Tibial artery (tissue), 4 donors: Measurements from ENCODE around the gene C15orf39.

Source experiments
- DNase-seq, 2 donors: peaks; one replicate each; pipeline ENCODE4 v3.0.0-alpha.2; 2019
- H3K27ac ChIP-seq, 2 donors: fragments of 200-600 bp; sonication (generic) in 1 of 2; 1 replicate in 1 of 2; 2 replicates in 1 of 2; pipeline ENCODE4 v1.5.1; 2018 to 2019; ENCODE audit warnings: mild to moderate bottlenecking in 1 of 2
- H3K27me3 ChIP-seq, 2 donors: fragments of 200-600 bp; sonication (generic) in 1 of 2; one replicate each; pipeline versions ENCODE4 v1.5.1 to v1.6.0; 2016 to 2019
- H3K36me3 ChIP-seq, 3 donors: fragments of 200-600 bp; sonication (generic) in 2 of 3; one replicate each; pipeline ENCODE4 v1.5.1; 2016 to 2019; ENCODE audit warnings: mild to moderate bottlenecking in 2 of 3
- H3K4me1 ChIP-seq, 4 donors: fragments of 200-600 bp; sonication (generic) in 2 of 4; 1 replicate in 3 of 4; 2 replicates in 1 of 4; pipeline ENCODE4 v1.5.1; 2016 to 2019
- H3K4me3 ChIP-seq, 2 donors: fragments of 200-600 bp; sonication (generic) in 1 of 2; 1 replicate in 1 of 2; 2 replicates in 1 of 2; pipeline ENCODE4 v1.5.1; 2018 to 2019; ENCODE audit warnings: mild to moderate bottlenecking in 2 of 2
- H3K9me3 ChIP-seq, 3 donors: fragments of 200-600 bp; sonication (generic) in 1 of 3; one replicate each; pipeline ENCODE4 v1.5.1; 2016 to 2019
- CTCF ChIP-seq, 2 experiments: fragments of 200-600 bp in 1 of 2; fragments of 450-650 bp in 1 of 2; IDR thresholded peaks; one replicate each; pipeline ENCODE4 v1.5.1; 2017 to 2019; ENCODE audit warnings: antibody characterized with exemption in 2 of 2, mild to moderate bottlenecking in 1 of 2, moderate library complexity in 1 of 2
- intact Hi-C: fragments of 100-400 bp; cut with DNase I; formaldehyde crosslinking; loops from one replicate; pipeline ENCODE4 v1.15.0; 2023; ENCODE audit warnings: low total_unique reads

The C15orf39 gene

DNA sequence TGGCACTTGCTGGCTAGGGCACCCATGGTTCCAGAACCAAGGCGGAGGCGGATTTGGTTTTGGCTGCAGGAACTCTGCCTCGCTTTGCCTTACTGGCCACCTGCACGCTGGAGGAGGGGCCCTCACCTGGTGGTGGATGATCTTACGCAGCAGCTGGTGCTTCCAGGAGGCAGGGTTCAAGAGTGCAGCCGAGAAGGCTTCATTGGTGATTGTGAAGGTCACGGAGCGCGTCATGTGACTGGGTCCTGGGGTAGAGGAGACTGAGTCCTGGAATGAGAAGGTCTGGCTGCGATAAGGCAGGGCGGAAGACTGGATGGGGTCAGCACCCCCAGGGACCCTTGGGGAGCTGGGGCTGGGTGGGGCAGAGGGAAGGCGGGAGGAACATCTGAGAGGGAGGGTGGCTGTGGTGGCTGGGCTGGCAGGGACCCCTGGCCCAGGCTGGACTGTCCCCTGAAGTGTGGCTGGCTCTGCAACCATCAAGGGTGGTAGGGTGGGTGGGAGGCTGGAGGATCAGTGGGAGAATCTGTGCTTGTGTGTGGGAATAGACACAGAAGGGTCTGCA, 30.7 kb downstream of the C15orf39 start:
- no peak overlapping the region for H3K4me3 ChIP-seq
- no peaks in the 10 kb centered on the region for H3K4me1 ChIP-seq
- no peaks in the 10 kb centered on the region for H3K36me3 ChIP-seq
- DNase-seq: peak in 1 of 2 donors; percentile 28
- intact Hi-C loops: no loop called here
- no peak overlapping the region for H3K27ac ChIP-seq
- no peaks in the 10 kb centered on the region for H3K9me3 ChIP-seq
- H3K27me3 ChIP-seq: peaks cover 0 to 72% of the 10 kb centered on the region in 2 donors
- TF ChIP-seq CTCF (IDR thresholded peaks at IDR 0.05): no peak

- intact Hi-C loops: no loop called here
- peak in 1 of 2 donors; percentile 61 for DNase-seq
- Histone ChIP-seq H3K4me1 (no peaks in the 10 kb centered on the region), H3K36me3 (no peaks in the 10 kb centered on the region), H3K9me3 (no peaks in the 10 kb centered on the region), H3K27ac (no peak overlapping the region), H3K4me3 (no peak overlapping the region), H3K27me3 (peaks cover 0 to 77% of the 10 kb centered on the region in 2 donors)
- no peak for TF ChIP-seq CTCF (IDR thresholded peaks at IDR 0.05)
Observed at GRCh38 chr15:75232826-75233503, 31.3 kb downstream of the C15orf39 start.

- Histone ChIP-seq H3K27ac (no peak overlapping the region), H3K4me1 (no peaks in the 10 kb centered on the region), H3K27me3 (peaks cover 0 to 77% of the 10 kb centered on the region in 2 donors), H3K9me3 (no peaks in the 10 kb centered on the region), H3K36me3 (no peaks in the 10 kb centered on the region), H3K4me3 (no peak overlapping the region)
- TF ChIP-seq CTCF (IDR thresholded peaks at IDR 0.05): no peak
- intact Hi-C loops: no loop called here
- peak; percentile 11 to 51 for DNase-seq
Observed at GRCh38 chr15:75233504-75234190, 32.0 kb downstream of the C15orf39 start.

DNA sequence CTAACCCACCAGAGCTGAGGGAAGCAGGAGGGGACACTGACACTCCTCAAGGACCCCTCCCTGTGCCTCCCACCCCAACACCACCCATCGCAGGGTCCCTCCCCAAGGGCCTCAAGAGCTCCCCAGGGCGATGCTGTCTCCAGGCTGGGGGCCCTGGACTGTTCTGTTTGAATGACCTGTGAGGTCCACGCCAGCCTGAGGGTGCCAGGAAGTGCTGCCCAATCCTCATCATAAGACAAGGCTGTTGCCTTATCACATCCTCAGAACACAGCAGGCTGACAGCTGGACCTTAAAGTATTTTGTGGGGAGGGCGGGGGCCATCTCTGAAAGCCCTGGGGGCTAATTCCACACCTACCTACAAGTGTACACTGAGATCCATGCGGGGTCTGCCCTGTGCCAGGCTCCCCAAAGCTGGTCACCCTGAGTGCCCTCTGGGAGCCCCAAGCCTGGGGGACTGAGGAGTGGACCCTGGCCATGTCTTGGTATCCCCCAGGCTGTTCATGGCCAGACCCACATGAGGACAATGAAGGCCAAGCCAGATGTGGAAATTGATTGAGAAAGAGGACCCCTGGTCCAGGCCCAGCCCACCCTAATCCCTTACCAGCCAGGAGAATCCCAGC, 32.6 kb downstream of the C15orf39 start:
- no peaks in the 10 kb centered on the region for H3K4me1 ChIP-seq
- no peaks in the 10 kb centered on the region for H3K36me3 ChIP-seq
- TF ChIP-seq CTCF (IDR thresholded peaks at IDR 0.05): no peak
- no peaks in the 10 kb centered on the region for H3K9me3 ChIP-seq
- H3K4me3 ChIP-seq: no peak overlapping the region
- no peak overlapping the region for H3K27ac ChIP-seq
- DNase-seq: peak; percentile 17 to 45
- H3K27me3 ChIP-seq: peaks cover 0 to 70% of the 10 kb centered on the region in 2 donors
- intact Hi-C loops: no loop called here

GRCh38 chr15:75235051-75235673, 33.5 kb downstream of the C15orf39 start:
- Histone ChIP-seq H3K4me3 (no peak overlapping the region), H3K4me1 (no peaks in the 10 kb centered on the region), H3K27ac (no peak overlapping the region), H3K36me3 (no peaks in the 10 kb centered on the region), H3K27me3 (peaks cover 0 to 70% of the 10 kb centered on the region in 2 donors), H3K9me3 (no peaks in the 10 kb centered on the region)
- no peak for TF ChIP-seq CTCF (IDR thresholded peaks at IDR 0.05)
- intact Hi-C loops: loop anchor here (5.0 kb wide), 1 partner anchor 67 kb away; no protein-coding TSS in a partner anchor
- peak; percentile 12 to 43 for DNase-seq
